ENCODE data around the gene JAKMIP1.
"Not testable (repeated sequence)": the region's sequence is repeated elsewhere in the genome, so short reads cannot be mapped to it uniquely, and the experiment has no call there.

Gene JAKMIP1

DNA sequence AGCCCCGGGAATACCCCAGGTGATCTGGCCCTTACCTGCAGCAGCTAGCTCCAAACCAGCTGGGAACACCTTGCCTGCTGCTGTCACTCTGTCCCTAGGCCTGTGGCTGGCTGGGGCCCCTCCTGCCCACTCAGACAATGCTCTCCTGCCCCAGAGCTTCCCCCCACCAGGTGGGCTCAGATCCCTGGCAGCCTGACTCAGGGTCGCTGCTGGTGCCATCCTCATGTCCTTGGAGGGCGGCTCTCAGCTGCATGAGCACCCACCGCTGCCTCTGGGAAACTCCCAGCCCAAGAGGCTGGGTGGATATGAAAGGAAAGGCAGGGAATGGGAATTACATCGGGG lies 197.9 kb downstream of the JAKMIP1 start:
- DNase-seq = no peak

GRCh38 chr4:6001680-6002491 lies 198.5 kb downstream of the JAKMIP1 start:
- no peak for DNase-seq

DNA sequence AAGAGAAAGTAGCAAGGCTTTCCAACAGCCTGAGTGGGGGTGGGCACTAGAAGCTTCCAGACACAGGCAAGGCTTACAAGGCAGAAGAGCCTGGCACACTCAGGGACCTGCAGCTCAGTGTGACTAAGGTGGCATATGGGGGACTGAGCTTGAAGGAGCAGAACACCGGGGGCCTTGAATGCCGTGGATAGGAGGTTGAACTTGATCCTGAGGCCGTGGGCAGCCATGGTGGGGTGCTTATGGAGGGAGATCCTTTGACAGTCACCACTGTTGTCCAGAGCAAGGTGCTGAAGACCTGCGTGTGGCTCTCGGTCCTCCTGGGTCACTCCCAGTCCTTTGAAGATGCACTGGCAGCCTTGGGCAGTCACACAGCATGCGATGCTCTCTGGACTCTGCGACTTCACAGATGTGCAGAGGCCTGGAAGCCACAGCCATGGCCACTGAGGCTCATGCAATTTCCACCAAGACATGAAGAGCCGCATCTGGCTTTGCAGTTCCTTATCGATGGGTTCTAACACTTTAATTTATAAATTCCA lies 200.5 kb downstream of the JAKMIP1 start:
- DNase-seq = no peak

DNA sequence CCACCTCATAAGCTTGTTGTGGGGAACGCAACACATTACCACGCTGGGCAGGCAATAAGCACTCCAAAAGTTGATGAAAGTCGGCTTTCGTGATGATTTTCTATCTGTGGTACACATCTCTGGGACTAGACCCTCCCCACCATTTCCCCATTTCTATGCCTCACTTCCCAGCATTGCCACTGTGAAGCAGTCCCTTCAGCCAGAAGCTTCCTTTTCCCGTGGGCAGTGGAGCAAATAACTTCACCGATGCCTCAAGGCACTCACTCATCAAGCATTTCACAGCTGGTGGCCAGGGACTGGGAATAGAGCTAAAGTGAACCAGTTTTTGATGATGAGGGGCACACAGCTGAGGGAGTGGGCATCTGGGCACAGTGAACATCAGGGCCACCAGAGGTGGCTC lies 201.0 kb downstream of the JAKMIP1 start:
- DNase-seq = no peak

DNA sequence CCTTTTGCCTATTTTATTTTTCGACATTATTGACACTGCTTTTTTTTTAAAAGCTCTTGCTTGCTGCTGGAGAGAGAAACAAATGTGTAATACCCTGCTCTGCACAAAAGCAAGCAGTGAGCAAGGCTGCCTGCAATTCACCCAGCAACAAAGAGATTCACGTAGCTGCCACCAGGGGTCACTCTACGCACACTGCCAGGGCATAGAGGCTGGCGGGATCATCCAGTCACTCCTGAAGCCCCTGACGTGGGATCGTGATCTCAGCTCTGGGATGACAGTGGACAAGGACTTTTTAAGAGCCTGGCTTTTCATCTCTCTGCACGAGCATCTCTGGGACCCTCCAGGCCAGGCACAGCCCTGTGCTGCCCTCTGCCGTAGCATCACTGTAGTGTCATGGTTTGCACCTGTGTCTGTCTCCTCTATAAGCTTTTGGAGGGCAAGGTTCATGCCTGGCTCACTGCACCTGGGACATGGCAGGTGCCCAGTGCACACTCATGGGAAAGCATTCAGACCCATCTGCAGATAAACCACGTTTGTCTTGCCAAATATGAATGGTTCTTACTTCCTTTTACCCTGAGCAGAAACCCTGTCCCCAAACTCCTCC lies 201.9 kb downstream of the JAKMIP1 start:
- peak; percentile 7 for DNase-seq

GRCh38 chr4:5996641-5997040 lies 203.7 kb downstream of the JAKMIP1 start:
- DNase-seq = no peak

GRCh38 chr4:5995901-5996623 lies 204.3 kb downstream of the JAKMIP1 start:
- DNase-seq = no peak

DNA sequence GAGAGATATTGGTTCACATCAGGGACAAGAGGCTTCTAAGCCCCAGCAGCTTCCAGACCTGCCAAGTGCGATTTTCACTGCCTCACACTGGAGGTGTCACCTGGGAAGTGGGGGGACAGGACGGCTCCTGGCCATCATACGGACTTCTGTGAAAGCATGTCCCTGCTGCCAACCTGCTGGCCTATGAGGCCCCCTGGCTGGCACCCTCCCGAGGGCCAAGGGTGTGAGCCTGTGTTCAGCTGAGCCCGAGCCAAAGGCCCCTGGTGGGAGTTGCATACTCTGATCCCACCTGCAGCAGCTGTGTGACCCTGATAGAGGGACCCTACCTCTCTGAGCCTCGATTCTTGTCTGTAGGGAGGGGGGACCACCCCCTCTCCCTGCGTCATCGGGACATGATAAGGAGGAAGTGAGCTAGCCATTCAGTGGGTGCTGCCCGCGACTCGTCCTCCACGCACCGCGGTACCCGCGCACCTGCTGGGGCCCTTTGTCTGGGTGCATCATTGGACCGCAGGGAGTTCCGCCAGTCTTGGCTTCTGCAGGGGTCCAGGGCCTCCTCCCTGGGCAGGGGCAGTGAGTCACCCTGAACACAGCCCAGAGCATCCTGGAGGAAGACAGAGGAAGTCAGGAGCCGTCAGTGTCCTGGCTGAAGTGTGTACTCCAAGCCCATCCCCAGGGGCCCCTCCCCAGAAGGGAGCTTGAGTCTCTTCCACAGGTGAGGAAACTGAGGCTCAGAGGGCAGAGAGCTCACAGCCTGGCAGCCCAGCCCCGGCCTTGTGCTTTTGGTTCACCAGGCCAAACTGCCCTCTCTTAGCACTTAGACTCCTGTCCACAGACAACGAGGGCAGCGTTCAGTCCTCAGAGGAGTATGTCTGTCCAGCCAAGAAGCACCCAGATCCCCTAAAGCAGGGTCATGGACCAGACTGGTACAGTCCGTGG lies 206.2 kb downstream of the JAKMIP1 start:
- DNase-seq = no peak

DNA sequence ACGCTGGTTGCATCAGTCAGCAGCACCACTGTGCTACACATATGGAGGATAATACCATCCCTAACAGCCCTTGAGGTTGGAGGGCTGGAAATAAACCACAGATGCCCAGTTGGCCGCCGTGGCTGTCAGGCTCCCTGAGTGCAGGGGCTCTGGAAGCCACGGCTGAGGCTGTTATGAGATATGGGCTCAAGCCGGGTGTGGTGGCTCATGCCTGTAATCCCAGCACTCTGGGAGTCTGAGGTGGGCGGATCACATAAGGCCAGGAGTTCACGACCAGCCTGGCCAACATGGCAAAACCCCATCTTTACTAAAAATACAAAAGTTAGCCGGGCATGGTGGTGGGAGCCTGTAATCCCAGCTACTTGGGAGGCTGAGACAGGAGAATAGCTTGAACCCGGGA lies 207.0 kb downstream of the JAKMIP1 start:
- DNase-seq = not testable (repeated sequence)

DNA sequence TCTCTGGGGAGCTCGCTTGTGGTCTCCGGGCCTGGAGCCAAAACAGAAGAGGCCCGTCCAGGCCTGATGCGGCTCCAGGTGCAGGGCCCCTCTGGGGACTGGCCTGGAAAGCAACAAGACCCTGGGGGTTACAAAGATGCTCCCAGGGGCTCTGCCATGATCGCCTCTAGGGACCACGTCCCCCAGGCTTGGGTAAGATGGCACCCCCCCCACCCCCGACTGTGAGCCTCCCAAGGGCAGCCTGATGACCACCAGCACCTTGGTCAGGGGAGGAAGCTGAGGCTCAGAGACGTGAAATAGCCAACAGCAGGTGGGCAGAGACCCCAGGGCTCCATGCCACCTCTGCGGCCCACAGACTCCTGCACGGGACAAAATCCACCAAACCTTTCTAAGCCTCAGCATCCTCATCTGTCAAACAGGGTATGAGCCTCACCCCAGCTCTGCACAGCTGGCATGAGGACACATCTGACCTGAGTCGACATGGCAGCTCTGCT lies 207.5 kb downstream of the JAKMIP1 start:
- DNase-seq = no peak

DNA sequence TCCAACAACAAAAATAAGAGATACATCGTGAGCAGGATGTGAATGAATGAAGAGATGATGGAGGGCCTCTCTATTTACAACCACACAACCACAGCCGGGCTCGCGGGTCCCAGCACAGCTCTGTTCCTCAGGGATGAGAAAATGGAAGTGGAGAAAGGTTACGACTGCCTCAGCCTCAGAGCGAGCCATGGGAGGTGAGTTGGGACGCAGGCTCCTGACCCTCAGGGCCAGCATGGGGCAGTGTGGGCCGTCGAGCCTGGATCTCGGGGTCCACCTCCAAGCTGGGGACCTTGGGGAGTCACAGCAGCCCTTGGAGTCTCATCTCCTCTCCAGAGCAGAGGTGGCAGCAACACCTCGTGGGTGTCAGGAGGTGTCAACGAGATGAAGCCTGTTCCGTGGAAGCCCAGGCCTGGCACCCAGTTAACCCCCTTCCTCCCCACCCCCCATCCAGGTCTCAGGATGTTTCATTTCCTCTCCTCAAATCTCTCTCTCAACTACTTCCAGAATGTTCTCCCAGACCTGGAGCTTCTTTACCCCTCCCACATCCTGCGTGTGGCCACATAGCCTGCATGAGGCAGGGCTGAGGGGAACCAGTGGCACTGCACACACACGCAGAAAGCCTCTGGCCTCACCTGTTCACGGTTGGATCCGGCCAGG lies 208.1 kb downstream of the JAKMIP1 start:
- DNase-seq = no peak

- DNase-seq = no peak
Measured at GRCh38 chr4:5991405-5991804, 208.9 kb downstream of the JAKMIP1 start.

DNA sequence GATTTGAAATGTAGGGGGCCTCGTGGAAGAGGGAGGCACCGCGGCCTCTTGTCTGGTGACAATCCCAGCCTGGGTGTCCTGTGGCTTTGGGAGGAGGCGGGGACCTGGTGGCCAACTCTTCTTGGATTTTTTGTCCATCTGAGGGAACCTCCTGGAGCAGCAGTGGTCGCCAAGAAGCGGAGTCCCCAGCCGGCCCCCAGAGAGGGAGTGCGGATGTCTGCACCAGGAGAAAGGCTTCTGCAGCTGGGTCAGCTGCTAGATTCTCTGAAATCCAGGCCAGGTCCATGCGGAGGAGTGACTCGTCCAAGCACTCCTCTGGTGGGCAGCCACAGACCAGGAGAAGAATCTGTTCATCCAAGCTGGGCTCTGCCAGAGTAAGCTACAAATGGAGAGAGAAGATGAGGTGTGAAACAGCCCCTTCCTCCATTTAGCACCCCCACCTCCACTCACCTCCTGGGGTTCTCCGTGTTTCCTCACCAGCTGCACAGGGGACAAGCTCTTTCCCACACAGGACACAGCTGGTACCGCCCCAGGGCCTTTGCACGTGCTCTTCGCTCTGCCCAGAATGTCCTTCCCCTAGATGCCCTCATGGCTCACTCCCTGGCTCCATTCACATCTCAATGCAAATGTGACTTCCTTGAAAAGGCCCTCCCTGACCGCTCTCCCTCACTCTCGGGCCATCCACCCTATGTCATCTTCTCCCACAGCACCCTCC lies 209.7 kb downstream of the JAKMIP1 start:
- no peak for DNase-seq

- no peak for DNase-seq
Measured at GRCh38 chr4:5989236-5990225, 210.8 kb downstream of the JAKMIP1 start.

- DNase-seq = no peak
Measured at GRCh38 chr4:5988086-5988845, 212.1 kb downstream of the JAKMIP1 start.

- DNase-seq = no peak
Measured at GRCh38 chr4:5984843-5985242, 215.5 kb downstream of the JAKMIP1 start.

- DNase-seq = no peak
Measured at GRCh38 chr4:5982156-5982973, 218.0 kb downstream of the JAKMIP1 start.

All from KG1 (cell line).